ENCODE results near the gene RHPN2.

DNA sequence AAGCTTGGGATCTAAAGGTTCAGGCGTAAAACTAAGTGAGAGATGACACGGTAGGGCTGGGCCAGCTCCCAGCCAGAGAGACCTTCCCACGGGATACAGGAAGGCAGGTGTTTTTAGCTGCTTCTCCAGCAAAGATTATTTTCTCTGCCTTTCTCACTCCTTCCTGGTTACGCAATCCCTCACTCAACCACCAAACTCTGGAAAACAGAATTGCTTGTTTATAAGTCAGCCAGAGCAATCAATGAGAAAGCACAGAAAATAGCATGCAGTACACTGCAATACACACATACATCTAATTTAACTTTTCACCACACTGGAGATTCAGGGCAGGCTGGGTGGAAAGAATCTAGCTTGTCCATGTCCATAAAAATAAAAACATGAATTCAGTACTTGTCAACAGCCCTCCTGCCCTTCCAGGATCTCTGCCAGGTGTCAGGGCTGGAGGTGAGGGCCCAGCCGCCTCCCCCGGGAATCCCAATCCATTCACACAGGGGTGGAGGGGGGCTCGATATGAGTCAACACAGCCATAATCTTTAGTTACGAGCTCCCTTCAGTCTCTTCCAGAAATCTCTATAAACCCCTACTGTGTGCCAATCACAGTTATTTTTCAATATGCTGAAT, 12.2 kb downstream of the RHPN2 start:
- TF ChIP-seq, protein P1, sequence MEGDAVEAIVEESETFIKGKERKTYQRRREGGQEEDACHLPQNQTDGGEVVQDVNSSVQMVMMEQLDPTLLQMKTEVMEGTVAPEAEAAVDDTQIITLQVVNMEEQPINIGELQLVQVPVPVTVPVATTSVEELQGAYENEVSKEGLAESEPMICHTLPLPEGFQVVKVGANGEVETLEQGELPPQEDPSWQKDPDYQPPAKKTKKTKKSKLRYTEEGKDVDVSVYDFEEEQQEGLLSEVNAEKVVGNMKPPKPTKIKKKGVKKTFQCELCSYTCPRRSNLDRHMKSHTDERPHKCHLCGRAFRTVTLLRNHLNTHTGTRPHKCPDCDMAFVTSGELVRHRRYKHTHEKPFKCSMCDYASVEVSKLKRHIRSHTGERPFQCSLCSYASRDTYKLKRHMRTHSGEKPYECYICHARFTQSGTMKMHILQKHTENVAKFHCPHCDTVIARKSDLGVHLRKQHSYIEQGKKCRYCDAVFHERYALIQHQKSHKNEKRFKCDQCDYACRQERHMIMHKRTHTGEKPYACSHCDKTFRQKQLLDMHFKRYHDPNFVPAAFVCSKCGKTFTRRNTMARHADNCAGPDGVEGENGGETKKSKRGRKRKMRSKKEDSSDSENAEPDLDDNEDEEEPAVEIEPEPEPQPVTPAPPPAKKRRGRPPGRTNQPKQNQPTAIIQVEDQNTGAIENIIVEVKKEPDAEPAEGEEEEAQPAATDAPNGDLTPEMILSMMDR (conservative IDR thresholded peaks at IDR 0.05; ENCODE audit: low read length), result no peak
- TF ChIP-seq EZH2phosphoT487 (IDR thresholded peaks at IDR 0.05; ENCODE audit: borderline replicate concordance), result no peak

Measured in Loucy (cell line).